Measurements from ENCODE around the gene SOX9. TPM values are rescaled to one million over a fixed set of nuclear protein-coding genes. Genes with fewer than 3 reads are reported as not detected.

SOX9 gene
- total and polyA plus RNA-seq, 2 experiments from 2014 or later: 36.9 to 87.3 TPM

DNA sequence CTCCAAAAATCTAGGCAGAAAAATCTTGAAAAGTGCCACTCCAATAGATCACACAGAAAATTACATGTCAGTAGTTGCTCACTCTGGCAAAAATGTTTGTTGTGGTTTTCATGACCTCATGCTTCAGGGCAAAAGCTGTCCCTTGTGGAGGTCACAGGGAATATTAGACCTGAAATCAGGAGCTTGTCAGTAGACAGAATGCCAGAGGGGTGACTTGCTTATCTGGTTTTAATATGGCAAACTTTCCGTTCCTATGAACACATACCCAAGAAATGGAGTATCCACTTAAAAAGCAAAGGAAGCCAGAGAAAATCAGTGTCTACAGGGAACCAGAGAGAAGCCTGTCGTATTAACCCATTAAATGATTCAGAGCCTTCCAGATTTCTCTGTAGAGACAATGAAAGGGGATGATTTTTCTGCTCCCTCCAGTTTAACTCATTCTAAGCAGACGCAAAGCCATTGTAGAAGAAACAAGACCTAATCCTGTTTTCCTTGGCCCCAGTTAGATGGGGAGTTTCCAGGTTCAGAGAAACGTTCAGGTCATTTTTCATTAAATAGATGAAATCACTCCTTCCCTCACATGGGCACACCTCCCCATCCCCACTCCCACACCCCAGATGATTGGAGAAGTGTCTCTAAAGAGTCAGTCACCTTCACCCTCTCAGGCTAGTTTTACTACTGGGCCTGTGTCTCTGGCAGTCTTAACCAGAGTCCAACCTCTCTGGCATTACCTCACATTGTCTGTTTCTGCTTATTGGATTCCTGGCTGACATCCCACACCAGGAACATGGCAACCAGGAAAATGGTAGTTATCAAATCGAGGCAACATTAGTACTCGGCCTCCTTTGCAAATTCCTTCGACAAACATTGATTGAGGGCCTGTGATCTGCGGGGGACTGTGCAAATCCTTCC lies 6.0 kb downstream of the SOX9 start:
- DNase-seq (ENCODE audit: low spot score): peak; percentile 53
- Histone ChIP-seq H3K9me3 (ENCODE audit: low read depth) (no peaks in the 10 kb centered on the region), H3K27me3 (no peaks in the 10 kb centered on the region), H2AFZ (no peak overlapping the region), H3K4me1 (ENCODE audit: insufficient read depth) (peaks cover 14% of the 10 kb centered on the region), H3K4me2 (peak overlapping the region; percentile 88), H4K20me1 (ENCODE audit: insufficient read depth, poor library complexity, severe bottlenecking) (peaks cover 30% of the 10 kb centered on the region), H3K79me2 (peaks cover 33% of the 10 kb centered on the region), H3K9me2 (replicated peaks; ENCODE audit: insufficient read depth) (no peaks in the 10 kb centered on the region), H3K4me3 (no peak overlapping the region), H3K27ac (peak overlapping the region; percentile 67), H3K36me3 (replicated peaks; ENCODE audit: insufficient read depth, low read depth) (no peaks in the 10 kb centered on the region)
- WGBS (ENCODE audit: low lambda C conversion rate, missing lambda C conversion rate): 57% methylated on average over 8 of the region's 8 CpGs
- TF ChIP-seq EZH2 (IDR thresholded peaks at IDR 0.05; ENCODE audit: borderline replicate concordance) (no peak), EZH2phosphoT487 (IDR thresholded peaks at IDR 0.05; ENCODE audit: low read depth, severe bottlenecking, unreplicated experiment) (no peak), CTCF (IDR thresholded peaks at IDR 0.05; ENCODE audit: poor library complexity) (no peak)

GRCh38 chr17:72128039-72128438 lies 7.2 kb downstream of the SOX9 start:
- Histone ChIP-seq H4K20me1 (ENCODE audit: insufficient read depth, poor library complexity, severe bottlenecking) (peaks cover 23% of the 10 kb centered on the region), H3K4me3 (no peak overlapping the region), H3K9me3 (ENCODE audit: low read depth) (no peaks in the 10 kb centered on the region), H3K27ac (no peak overlapping the region), H3K4me2 (no peak overlapping the region), H3K4me1 (ENCODE audit: insufficient read depth) (peaks cover 14% of the 10 kb centered on the region), H3K27me3 (no peaks in the 10 kb centered on the region), H3K79me2 (peaks cover 22% of the 10 kb centered on the region), H2AFZ (no peak overlapping the region), H3K36me3 (replicated peaks; ENCODE audit: insufficient read depth, low read depth) (no peaks in the 10 kb centered on the region), H3K9me2 (replicated peaks; ENCODE audit: insufficient read depth) (no peaks in the 10 kb centered on the region)
- DNase-seq (ENCODE audit: low spot score): no peak
- 83% methylated on average over 3 of the region's 3 CpGs for WGBS (ENCODE audit: low lambda C conversion rate, missing lambda C conversion rate)
- TF ChIP-seq EZH2phosphoT487 (IDR thresholded peaks at IDR 0.05; ENCODE audit: low read depth, severe bottlenecking, unreplicated experiment) (no peak), EZH2 (IDR thresholded peaks at IDR 0.05; ENCODE audit: borderline replicate concordance) (no peak), CTCF (IDR thresholded peaks at IDR 0.05; ENCODE audit: poor library complexity) (no peak)

- DNase-seq (ENCODE audit: low spot score): no peak
- no peaks in the 10 kb centered on the region for H4K20me1 ChIP-seq (ENCODE audit: insufficient read depth, poor library complexity, severe bottlenecking)
- no peaks in the 10 kb centered on the region for H3K4me1 ChIP-seq (ENCODE audit: insufficient read depth)
- no peaks in the 10 kb centered on the region for H3K36me3 ChIP-seq (replicated peaks; ENCODE audit: insufficient read depth, low read depth)
- no peak overlapping the region for H2AFZ ChIP-seq
- H3K9me3 ChIP-seq (ENCODE audit: low read depth): no peaks in the 10 kb centered on the region
- no peak overlapping the region for H3K4me2 ChIP-seq
- H3K27ac ChIP-seq: no peak overlapping the region
- H3K9me2 ChIP-seq (replicated peaks; ENCODE audit: insufficient read depth): no peaks in the 10 kb centered on the region
- no peak overlapping the region for H3K4me3 ChIP-seq
- TF ChIP-seq EZH2 (IDR thresholded peaks at IDR 0.05; ENCODE audit: borderline replicate concordance) (no peak), EZH2phosphoT487 (IDR thresholded peaks at IDR 0.05; ENCODE audit: low read depth, severe bottlenecking, unreplicated experiment) (no peak), CTCF (IDR thresholded peaks at IDR 0.05; ENCODE audit: poor library complexity) (no peak)
- 77% methylated on average over 7 of the region's 7 CpGs for WGBS (ENCODE audit: low lambda C conversion rate, missing lambda C conversion rate)
- H3K79me2 ChIP-seq: no peaks in the 10 kb centered on the region
- no peaks in the 10 kb centered on the region for H3K27me3 ChIP-seq
Measured at GRCh38 chr17:72134608-72135394, 14.0 kb downstream of the SOX9 start.

Measured in hepatocyte (in vitro differentiated cells).